Activated naive CD4-positive, alpha-beta T cell treated with anti-CD3 and anti-CD28 coated beads, Interleukin-2, amount 50 U/mL, for 72 hours (primary cell): ENCODE measurements around the gene GSTO1. TPM values are rescaled to one million over a fixed set of nuclear protein-coding genes. Genes with fewer than 3 reads are reported as not detected.
"Not testable (repeated sequence)": the region's sequence is repeated elsewhere in the genome, so short reads cannot be mapped to it uniquely, and the experiment has no call there.

Experiments
- ATAC-seq, 2 donors: fragments of 150-1000 bp; cut with Tn5 transposase; 2 replicates each; pipeline ENCODE4 v1.10.0; 2021; ENCODE audit warnings: mild to moderate bottlenecking in 2 of 2, moderate library complexity in 2 of 2
- DNase-seq, 2 donors: peaks; one replicate each; pipeline ENCODE4 v3.0.0; 2021 to 2022; ENCODE audit warnings: low spot score in 2 of 2
- H3K27ac Mint-ChIP-seq, 2 donors: one replicate each; pipeline ENCODE4 v1.8.0; 2022; ENCODE audit warnings: mild to moderate bottlenecking in 2 of 2, mixed read lengths in 2 of 2
- H3K36me3 Mint-ChIP-seq, 2 donors: one replicate each; pipeline ENCODE4 v1.8.0; 2022; ENCODE audit warnings: mixed read lengths in 2 of 2
- H3K9me3 Mint-ChIP-seq, 2 donors: one replicate each; pipeline ENCODE4 v1.8.0; 2022; ENCODE audit warnings: mixed read lengths in 2 of 2
- total RNA-seq, 2 donors: library from RNA; stranded (reverse); gene quantifications; one replicate each; pipeline ENCODE4 v1.2.3, GENCODE V29; 2022

GSTO1 gene
- total RNA-seq, 2 donors from 2014 or later: 232 to 431 TPM

DNA sequence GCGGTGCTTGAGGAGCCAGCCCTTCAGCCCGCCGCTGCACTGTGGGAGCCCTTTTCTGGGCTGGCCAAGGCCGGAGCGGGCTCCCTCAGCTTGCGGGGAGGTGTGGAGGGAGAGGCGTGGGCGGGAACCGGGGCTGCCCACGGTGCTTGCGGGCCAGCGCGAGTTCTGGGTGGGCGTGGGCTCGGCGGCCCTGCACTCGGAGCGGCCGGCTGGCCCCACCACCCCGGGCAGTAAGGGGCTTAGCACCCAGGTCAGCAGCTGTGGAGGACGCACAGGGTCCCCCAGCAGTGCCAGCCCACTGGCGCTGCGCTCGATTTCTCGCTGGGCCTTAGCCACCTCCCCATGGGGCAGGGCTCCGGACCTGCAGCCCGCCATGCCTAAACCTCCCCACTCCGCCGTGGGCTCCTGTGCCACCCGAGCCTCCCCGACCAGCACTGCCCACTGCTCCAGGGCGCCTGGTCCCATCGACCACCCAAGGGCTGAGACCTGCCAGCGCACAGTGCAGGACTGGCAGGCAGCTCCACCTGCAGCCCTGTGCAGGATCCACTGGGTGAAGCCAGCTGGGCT lies 9.5 kb upstream of the GSTO1 start:
- H3K27ac Mint-ChIP-seq: no peak overlapping the region
- no peak for ATAC-seq

DNA sequence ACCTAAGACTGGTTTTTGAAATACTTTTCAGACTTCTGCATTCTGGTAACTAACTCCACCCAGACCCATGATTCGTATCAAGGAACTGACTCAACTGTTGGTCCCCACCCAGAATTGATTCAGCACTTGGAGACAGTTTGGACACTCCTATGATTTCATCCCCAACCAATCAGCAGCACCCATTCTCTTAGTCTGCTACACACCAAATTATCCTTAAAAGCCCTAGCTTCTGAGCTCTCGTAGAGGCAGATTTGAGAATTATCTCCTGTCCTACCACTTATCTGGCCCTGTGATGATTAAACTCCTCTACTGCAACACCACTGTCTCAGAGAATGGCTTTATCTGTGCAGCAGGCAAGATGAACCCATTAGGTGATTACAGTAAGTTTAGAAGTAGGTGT lies 7.7 kb upstream of the GSTO1 start:
- DNase-seq (no peak), ATAC-seq (peak; percentile 84 to 94)
- Mint-ChIP-seq H3K27ac (peak overlapping the region in 1 of 2 donors; percentile 54), H3K36me3 (no peaks in the 10 kb centered on the region), H3K9me3 (peaks cover 0 to 4% of the 10 kb centered on the region in 2 donors)

More for the DNA sequence above, 9.5 kb upstream of the GSTO1 start:
- Mint-ChIP-seq H3K36me3 (no peaks in the 10 kb centered on the region), H3K9me3 (peaks cover 0 to 4% of the 10 kb centered on the region in 2 donors)
- no peak for DNase-seq

DNA sequence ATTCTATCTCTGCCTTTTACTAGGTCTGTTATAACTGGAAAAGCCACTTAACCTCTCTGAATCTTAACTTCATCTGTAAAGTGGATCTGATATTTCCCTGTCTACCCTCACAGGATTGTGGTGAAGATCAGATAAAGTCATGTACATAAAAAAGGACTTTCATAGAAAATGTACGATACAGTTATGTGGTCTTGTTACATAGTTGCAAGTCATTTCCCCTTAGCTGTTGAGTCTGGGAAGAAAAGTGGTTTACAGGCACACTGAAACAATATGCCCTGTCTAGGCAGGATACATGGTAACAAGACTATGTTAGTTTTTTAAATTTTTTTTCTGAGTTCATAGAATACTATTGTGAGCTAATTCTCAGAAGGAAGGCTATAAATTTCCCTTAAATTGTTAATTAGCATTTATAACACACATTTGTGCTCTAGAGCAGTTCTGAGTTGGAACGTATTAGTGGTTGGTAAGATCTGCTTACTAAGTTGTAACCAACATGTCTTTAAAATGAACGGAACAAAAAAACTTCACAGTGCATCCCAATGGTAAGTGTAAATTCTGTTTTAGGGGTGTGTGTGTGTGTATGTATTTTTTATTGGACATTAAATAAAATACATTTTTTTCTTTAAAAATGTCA lies 7.1 kb upstream of the GSTO1 start:
- no peaks in the 10 kb centered on the region for H3K36me3 Mint-ChIP-seq
- DNase-seq (no peak), ATAC-seq (peak; percentile 62 to 64)
- H3K27ac Mint-ChIP-seq: peak overlapping the region in 1 of 2 donors; percentile 54
- peaks cover 0 to 4% of the 10 kb centered on the region in 2 donors for H3K9me3 Mint-ChIP-seq

GRCh38 chr10:104248931-104249330 lies 5.8 kb upstream of the GSTO1 start:
- not testable (repeated sequence) for H3K27ac Mint-ChIP-seq, ATAC-seq, DNase-seq, H3K9me3 Mint-ChIP-seq
- peaks cover 5 to 10% of the 10 kb centered on the region in 2 donors for H3K36me3 Mint-ChIP-seq

DNA sequence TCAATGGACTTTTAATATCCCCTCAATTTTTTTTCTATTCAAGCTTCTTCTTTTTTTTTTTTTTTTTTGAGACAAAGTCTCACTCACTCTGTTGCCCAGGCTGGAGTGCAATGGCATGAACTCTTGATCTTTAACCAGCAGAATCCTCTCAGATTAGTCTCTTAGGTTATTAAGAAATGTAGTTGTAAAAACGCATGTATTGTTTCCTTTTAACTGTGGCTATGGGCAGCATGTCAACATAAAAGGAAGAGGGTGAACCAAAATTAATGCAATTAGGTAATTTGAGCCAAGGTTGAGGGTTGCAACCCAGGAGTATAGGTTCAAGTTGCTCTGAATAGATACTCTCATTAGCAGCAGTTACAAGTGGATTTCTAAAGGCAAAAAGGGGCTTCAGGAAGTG lies 4.3 kb upstream of the GSTO1 start:
- H3K27ac Mint-ChIP-seq: no peak overlapping the region
- H3K9me3 Mint-ChIP-seq: peaks cover 6 to 9% of the 10 kb centered on the region in 2 donors
- no peak for ATAC-seq
- peaks cover 14 to 19% of the 10 kb centered on the region in 2 donors for H3K36me3 Mint-ChIP-seq
- DNase-seq: no peak

GRCh38 chr10:104251443-104251842 lies 3.2 kb upstream of the GSTO1 start:
- no peak overlapping the region for H3K27ac Mint-ChIP-seq
- no peak for ATAC-seq
- H3K36me3 Mint-ChIP-seq: peaks cover 25 to 29% of the 10 kb centered on the region in 2 donors
- H3K9me3 Mint-ChIP-seq: peaks cover 6 to 8% of the 10 kb centered on the region in 2 donors
- DNase-seq: no peak

- DNase-seq (no peak), ATAC-seq (no peak)
- peaks cover 33 to 34% of the 10 kb centered on the region in 2 donors for H3K36me3 Mint-ChIP-seq
- no peak overlapping the region for H3K27ac Mint-ChIP-seq
- peaks cover 5 to 6% of the 10 kb centered on the region in 2 donors for H3K9me3 Mint-ChIP-seq
These were observed 2.3 kb upstream of the GSTO1 start for GRCh38 chr10:104252368-104252767.

DNA sequence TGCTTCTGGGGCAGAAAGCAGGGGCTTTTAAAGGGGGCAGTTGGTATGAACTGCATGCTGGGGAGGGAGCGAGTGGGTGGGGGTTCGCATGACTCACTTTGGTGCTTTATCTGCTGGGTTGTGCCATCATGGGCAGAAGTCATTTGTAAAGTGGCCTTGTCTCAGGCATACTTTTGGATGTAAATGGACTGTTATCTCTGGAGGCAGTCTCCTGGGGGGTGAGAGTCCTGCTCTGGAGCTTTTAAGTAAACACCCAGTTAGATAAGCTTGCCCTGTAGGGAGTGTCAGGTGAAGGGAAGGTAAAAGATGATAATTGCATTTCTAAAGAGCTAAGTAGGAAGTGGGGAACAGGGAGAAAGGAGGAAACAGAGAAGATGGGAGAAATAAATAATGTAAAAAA lies 1.6 kb upstream of the GSTO1 start:
- DNase-seq (no peak), ATAC-seq (no peak)

GRCh38 chr10:104253606-104254410 lies 884 bp upstream of the GSTO1 start:
- no peak for ATAC-seq
- Mint-ChIP-seq H3K27ac (peak overlapping the region; percentile 95 to 99), H3K9me3 (peaks cover 5 to 6% of the 10 kb centered on the region in 2 donors), H3K36me3 (peaks cover 42 to 45% of the 10 kb centered on the region in 2 donors)
- DNase-seq: no peak

More for the DNA sequence above, 1.6 kb upstream of the GSTO1 start:
- Mint-ChIP-seq H3K27ac (peak overlapping the region in 1 of 2 donors; percentile 95), H3K9me3 (peaks cover 5 to 6% of the 10 kb centered on the region in 2 donors), H3K36me3 (peaks cover 37 to 38% of the 10 kb centered on the region in 2 donors)

GRCh38 chr10:104255311-104255981 lies 754 bp downstream of the GSTO1 start:
- Mint-ChIP-seq H3K9me3 (peaks cover 5 to 6% of the 10 kb centered on the region in 2 donors), H3K36me3 (peaks cover 42 to 60% of the 10 kb centered on the region in 2 donors), H3K27ac (peak overlapping the region; percentile 95 to 96)
- peak; percentile 82 to 85 for ATAC-seq
- peak in 1 of 2 donors; percentile 19 for DNase-seq

GRCh38 chr10:104256335-104256961 lies 1.8 kb downstream of the GSTO1 start:
- H3K36me3 Mint-ChIP-seq: peaks cover 52 to 66% of the 10 kb centered on the region in 2 donors
- ATAC-seq: no peak
- H3K27ac Mint-ChIP-seq: peak overlapping the region; percentile 95 to 96
- peaks cover 5 to 6% of the 10 kb centered on the region in 2 donors for H3K9me3 Mint-ChIP-seq
- DNase-seq: no peak

DNA sequence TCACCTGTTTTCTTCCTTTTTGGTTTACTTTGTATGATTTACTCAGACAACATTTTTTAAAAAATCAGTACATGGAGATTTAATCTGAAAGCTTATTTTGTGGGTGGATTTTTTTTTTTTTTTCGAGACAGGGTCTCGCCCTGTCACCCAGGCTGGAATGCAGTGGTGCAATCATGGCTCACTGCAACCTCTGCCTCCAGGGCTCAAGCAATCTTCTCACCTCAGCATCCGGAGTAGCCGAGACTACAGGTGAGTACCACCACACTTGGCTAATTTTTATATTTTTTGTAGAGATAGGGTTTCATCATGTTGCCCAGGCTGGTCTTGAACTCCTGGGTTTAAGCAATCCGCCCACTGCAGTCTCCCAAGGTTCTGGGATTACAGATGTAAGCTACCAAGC lies 2.5 kb downstream of the GSTO1 start:
- peaks cover 59 to 74% of the 10 kb centered on the region in 2 donors for H3K36me3 Mint-ChIP-seq
- H3K9me3 Mint-ChIP-seq: peaks cover 5 to 6% of the 10 kb centered on the region in 2 donors
- ATAC-seq (no peak), DNase-seq (no peak)
- peak overlapping the region in 1 of 2 donors; percentile 95 for H3K27ac Mint-ChIP-seq

DNA sequence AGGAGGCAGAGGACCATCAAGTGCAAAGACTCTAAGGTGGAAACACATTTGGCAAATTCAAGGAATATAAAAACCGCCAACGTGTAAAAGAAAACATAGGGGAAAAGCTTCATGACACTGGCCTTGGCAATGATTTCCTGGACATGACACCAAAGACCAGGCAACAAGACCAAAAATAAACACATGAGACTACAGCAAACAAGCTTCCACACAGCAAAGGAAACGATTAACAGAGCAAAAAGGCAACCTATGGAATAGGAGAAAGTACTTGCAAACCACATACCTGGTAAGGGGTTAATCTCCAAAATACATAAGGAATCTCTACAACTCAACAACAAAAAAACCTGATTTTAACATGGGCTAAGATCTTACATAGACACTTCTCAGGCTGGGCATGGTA lies 3.5 kb downstream of the GSTO1 start:
- no peak for DNase-seq
- ATAC-seq: no peak
- Mint-ChIP-seq H3K27ac (peak overlapping the region; percentile 45 to 80), H3K9me3 (peaks cover 4 to 5% of the 10 kb centered on the region in 2 donors), H3K36me3 (peaks cover 56 to 77% of the 10 kb centered on the region in 2 donors)

DNA sequence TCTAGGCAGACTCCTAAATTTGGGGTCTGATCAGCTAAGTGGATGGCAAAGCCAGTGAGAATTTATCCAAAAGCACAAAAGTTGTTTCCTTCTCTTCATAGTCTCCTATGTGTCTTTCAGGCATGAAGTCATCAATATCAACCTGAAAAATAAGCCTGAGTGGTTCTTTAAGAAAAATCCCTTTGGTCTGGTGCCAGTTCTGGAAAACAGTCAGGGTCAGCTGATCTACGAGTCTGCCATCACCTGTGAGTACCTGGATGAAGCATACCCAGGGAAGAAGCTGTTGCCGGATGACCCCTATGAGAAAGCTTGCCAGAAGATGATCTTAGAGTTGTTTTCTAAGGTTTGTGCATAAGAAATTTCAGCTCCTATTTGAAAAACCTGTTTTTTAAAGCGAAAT lies 4.8 kb downstream of the GSTO1 start:
- peak overlapping the region in 1 of 2 donors; percentile 87 for H3K27ac Mint-ChIP-seq
- peaks cover 49 to 76% of the 10 kb centered on the region in 2 donors for H3K36me3 Mint-ChIP-seq
- ATAC-seq (no peak), DNase-seq (no peak)
- no peaks in the 10 kb centered on the region for H3K9me3 Mint-ChIP-seq

DNA sequence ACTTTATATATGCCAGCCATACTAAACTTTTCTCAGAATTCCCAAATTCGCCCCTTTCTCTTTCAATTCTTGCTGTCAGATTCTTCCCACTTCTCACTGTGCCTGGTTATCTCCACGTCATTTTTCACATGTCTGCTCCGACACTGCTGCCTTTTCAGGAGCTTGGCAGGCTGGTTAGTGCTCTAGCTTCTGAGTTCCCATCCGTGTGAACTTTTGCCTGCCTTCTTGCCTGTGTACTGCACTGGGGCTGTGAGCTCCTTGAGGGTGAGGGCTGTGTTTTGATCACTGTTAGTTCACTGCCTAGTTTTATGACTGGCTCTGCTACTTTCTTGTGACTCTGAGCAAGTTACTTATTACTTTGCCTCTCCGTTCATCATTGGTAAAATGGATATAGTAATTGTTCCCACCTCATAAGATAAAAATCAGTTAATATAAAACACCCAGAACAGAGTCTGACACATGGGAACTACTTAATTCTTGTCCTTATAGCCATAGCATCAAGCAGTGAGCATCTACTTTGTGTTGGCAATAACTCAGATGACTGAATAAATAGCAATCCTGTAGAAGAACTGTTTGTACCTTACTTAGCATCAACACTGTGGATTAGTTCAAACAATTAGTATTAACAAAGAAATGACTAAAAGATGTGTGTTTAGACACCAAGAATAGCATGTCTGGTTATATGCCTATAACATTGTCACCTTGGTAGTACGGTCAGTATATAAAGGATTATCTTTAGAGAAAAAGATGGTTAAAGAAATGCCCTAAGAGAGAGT lies 5.5 kb downstream of the GSTO1 start:
- peak; percentile 0 to 46 for ATAC-seq
- H3K36me3 Mint-ChIP-seq: peaks cover 47 to 81% of the 10 kb centered on the region in 2 donors

More for the DNA sequence above, 5.5 kb downstream of the GSTO1 start:
- no peak for DNase-seq
- H3K27ac Mint-ChIP-seq: peak overlapping the region; percentile 23 to 87
- H3K9me3 Mint-ChIP-seq: no peaks in the 10 kb centered on the region
